HEK293T (cell line): Measurements from ENCODE around the gene TMEM187.

Experiments
- CTCF ChIA-PET: fragments of 350-600 bp; formaldehyde crosslinking; extraction: SDS; loops from one replicate; lab custom pipeline; 2021; ENCODE audit warnings: antibody characterized with exemption, inconsistent platforms; lab: Yijun Ruan, JAX
- POLR2A ChIA-PET: fragments of 350-600 bp; formaldehyde crosslinking; extraction: SDS; loops from one replicate; lab custom pipeline; 2020; ENCODE audit warnings: antibody characterized with exemption, inconsistent platforms; lab: Yijun Ruan, JAX
- DNase-seq: peaks from one replicate; pipeline ENCODE4 v3.0.0; 2012; ENCODE audit warnings: mixed read lengths; ENCODE audit errors: extremely low spot score
- ARNT ChIP-seq: fragments of 450-650 bp; IDR thresholded peaks from 2 replicates; pipeline ENCODE4 v1.6.1; 2017; ENCODE audit warnings: mild to moderate bottlenecking
- BHLHE40 ChIP-seq: fragments of 450-650 bp; IDR thresholded peaks from 2 replicates; pipeline ENCODE4 v1.6.1; 2016; ENCODE audit warnings: mild to moderate bottlenecking, moderate library complexity, borderline replicate concordance
- CTBP1 ChIP-seq: fragments of 450-650 bp; IDR thresholded peaks from 2 replicates; pipeline ENCODE4 v1.6.1; 2016; ENCODE audit warnings: borderline replicate concordance
- ELF4 ChIP-seq: fragments of 450-650 bp; IDR thresholded peaks from 2 replicates; pipeline ENCODE4 v1.6.1; 2017; ENCODE audit warnings: antibody characterized with exemption
- FOXA1 ChIP-seq: fragments of 450-650 bp; IDR thresholded peaks from 2 replicates; pipeline ENCODE4 v1.6.1; 2016; ENCODE audit warnings: mild to moderate bottlenecking
- FOXK2 ChIP-seq: fragments of 450-650 bp; IDR thresholded peaks from 2 replicates; pipeline ENCODE4 v1.6.1; 2016; ENCODE audit warnings: mild to moderate bottlenecking
- FOXM1 ChIP-seq: fragments of 450-650 bp; IDR thresholded peaks from 2 replicates; pipeline ENCODE4 v1.6.1; 2017; ENCODE audit warnings: mild to moderate bottlenecking, borderline replicate concordance
- HDGF ChIP-seq: fragments of 450-650 bp; IDR thresholded peaks from 2 replicates; pipeline ENCODE4 v1.6.1; 2017; ENCODE audit warnings: antibody characterized with exemption, borderline replicate concordance
- L3MBTL2 ChIP-seq: fragments of 450-650 bp; conservative IDR thresholded peaks from 2 replicates; pipeline ENCODE4 v1.6.1; 2016; ENCODE audit warnings: mild to moderate bottlenecking
- LEF1 ChIP-seq: fragments of 450-650 bp; IDR thresholded peaks from 2 replicates; pipeline ENCODE4 v1.6.1; 2017; ENCODE audit warnings: mild to moderate bottlenecking, borderline replicate concordance
- NFRKB ChIP-seq: fragments of 450-650 bp; IDR thresholded peaks from 2 replicates; pipeline ENCODE4 v1.6.1; 2016; ENCODE audit warnings: mild to moderate bottlenecking, moderate library complexity
- SP1 ChIP-seq: fragments of 450-650 bp; IDR thresholded peaks from 2 replicates; pipeline ENCODE4 v1.6.1; 2017
- SUZ12 ChIP-seq: fragments of 450-650 bp; IDR thresholded peaks from 2 replicates; pipeline ENCODE4 v1.6.1; 2016; ENCODE audit warnings: mild to moderate bottlenecking
- TARDBP ChIP-seq: fragments of 450-650 bp; IDR thresholded peaks from 2 replicates; pipeline ENCODE4 v1.6.1; 2016
- ZNF384 ChIP-seq: fragments of 450-650 bp; IDR thresholded peaks from 2 replicates; pipeline ENCODE4 v1.6.1; 2016
- TF ChIP-seq, protein P1 (sequence below): fragments of 450-650 bp; IDR thresholded peaks from 2 replicates; pipeline ENCODE4 v1.6.1; 2016

TMEM187 gene

DNA sequence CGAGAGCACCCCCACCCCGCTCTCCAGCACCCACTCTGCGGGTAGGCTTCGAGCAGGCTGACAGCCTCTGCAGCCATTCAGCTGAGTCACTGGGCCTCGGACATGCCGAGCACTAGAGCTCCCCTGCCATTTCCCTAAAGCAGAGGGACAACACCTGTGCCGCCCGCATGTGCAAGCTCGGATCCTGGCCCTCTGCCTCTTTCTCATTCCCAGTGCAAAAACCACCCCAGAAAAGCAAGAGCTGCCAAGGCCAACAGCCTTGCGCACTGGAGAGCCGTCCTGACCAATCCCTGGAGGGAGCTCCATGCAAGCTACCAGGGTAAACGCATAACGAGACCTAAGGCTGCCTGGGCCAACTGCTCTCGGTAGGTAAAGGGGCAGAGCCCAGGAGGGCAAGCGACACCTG, 6.3 kb upstream of the TMEM187 start:
- no peak for DNase-seq
- POLR2A ChIA-PET, result interaction anchor here (0.6 to 1.1 kb wide), 2 partner anchors 38 to 220 kb away, joined by 3 read pairs; no protein-coding TSS in a partner anchor
- TF ChIP-seq HDGF (no peak), NFRKB (no peak), FOXA1 (no peak), FOXM1 (no peak), BHLHE40 (no peak), SP1 (no peak), SUZ12 (no peak), FOXK2 (no peak), ZNF384 (no peak), LEF1 (no peak), L3MBTL2 (no peak), TARDBP (no peak), CTBP1 (no peak), ARNT (no peak), ELF4 (no peak)
- TF ChIP-seq, protein P1, sequence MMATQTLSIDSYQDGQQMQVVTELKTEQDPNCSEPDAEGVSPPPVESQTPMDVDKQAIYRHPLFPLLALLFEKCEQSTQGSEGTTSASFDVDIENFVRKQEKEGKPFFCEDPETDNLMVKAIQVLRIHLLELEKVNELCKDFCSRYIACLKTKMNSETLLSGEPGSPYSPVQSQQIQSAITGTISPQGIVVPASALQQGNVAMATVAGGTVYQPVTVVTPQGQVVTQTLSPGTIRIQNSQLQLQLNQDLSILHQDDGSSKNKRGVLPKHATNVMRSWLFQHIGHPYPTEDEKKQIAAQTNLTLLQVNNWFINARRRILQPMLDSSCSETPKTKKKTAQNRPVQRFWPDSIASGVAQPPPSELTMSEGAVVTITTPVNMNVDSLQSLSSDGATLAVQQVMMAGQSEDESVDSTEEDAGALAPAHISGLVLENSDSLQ, result no peak
- CTCF ChIA-PET, result interaction anchor here (1.5 to 6.2 kb wide), 2 partner anchors 19 to 43 kb away, joined by 5 to 36 read pairs; no protein-coding TSS in a partner anchor

DNA sequence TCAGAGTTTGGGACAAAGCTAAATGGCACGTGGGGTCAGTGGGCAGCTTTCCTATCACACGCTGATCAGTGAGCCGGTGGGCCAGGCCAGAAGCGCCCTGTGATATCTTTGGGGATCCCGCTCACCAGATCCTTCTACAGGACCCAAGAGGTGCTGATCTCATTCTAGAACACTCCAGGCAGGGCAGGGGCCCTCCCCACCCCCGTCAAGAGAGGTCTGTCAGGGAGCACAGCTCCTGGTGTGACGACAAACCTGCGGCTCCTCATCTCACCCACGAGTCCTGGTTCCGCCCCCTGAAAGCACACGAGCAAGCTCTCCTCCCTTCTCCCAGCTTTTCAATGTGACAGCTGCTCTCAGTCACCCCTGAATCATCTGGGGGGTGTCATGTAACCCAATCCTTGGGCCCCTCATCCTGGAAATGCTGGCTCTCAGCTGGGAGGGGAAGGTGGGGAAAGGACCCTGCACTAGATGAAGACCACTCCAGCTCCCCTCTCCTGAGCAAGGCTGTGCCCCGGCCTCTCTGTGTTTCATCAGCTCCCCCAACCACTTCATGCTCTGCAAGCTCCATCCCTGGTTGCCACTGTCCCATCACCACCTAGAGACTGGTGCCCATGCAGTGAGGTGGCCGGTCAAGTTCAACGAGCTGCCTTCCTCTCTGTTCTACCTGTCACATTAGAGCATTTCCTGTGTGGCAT, 5.6 kb upstream of the TMEM187 start:
- POLR2A ChIA-PET, result interaction anchor here (1.1 kb wide), 1 partner anchor 39 kb away, joined by 3 read pairs; no protein-coding TSS in a partner anchor

DNA sequence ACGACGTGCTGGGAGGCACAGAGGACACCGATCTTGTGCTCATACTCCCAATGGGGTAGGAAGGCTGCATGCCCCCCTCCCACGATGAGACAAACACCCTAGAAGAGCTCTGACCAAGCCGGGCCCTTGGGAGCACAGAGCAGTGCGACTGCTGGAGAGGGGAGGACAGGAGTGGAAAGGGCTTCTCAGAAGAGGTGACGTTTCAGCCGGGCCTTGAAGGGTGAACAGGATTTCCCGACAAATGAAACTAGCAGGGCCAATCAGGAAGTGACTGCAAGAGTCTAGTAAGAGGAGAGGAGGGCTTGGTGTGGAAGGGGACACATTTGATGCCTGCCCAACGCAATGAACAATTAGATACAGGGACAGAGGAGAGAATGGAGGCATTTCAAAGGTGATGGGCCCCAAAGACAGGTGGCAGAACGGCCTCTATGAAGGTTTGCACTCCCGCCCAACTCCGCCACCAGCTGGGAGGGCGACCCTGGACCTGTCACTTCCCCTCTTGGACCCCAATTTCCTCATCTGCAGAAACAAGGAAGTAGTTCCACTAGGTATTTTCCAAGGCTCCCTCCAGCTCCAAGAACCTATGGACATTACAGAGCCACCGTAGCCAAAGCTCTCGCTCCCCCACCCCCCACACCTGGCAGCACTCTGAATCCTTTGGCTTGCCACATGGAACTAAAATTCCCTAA, 4.9 kb upstream of the TMEM187 start:
- DNase-seq, result no peak
- TF ChIP-seq TARDBP, result no peak
- TF ChIP-seq, protein P1, result no peak
- no peak for TF ChIP-seq L3MBTL2
- TF ChIP-seq FOXK2, result no peak
- no peak for TF ChIP-seq SP1
- TF ChIP-seq NFRKB, result no peak
- TF ChIP-seq ELF4, result no peak
- TF ChIP-seq HDGF, result no peak
- TF ChIP-seq LEF1, result no peak
- no peak for TF ChIP-seq BHLHE40
- TF ChIP-seq CTBP1, result no peak
- no peak for TF ChIP-seq SUZ12
- CTCF ChIA-PET, result interaction anchor here (1.8 to 6.2 kb wide), 3 partner anchors 15 to 22 kb away, joined by 7 to 36 read pairs (median 8); partner anchors contain the start of gene RENBP
- POLR2A ChIA-PET, result interaction anchor here (1.0 to 1.1 kb wide), 2 partner anchors 39 to 40 kb away, joined by 3 read pairs; no protein-coding TSS in a partner anchor

More for the DNA sequence above, 5.6 kb upstream of the TMEM187 start:
- CTCF ChIA-PET, result interaction anchor here (1.5 to 6.2 kb wide), 3 partner anchors 20 to 44 kb away, joined by 5 to 36 read pairs (median 7); partner anchors contain the start of gene RENBP
- DNase-seq, result no peak
- no peak for TF ChIP-seq FOXM1
- TF ChIP-seq FOXA1, result no peak
- TF ChIP-seq TARDBP, result no peak
- no peak for TF ChIP-seq BHLHE40
- no peak for TF ChIP-seq NFRKB
- no peak for TF ChIP-seq LEF1
- no peak for TF ChIP-seq HDGF
- TF ChIP-seq FOXK2, result no peak
- TF ChIP-seq CTBP1, result no peak
- TF ChIP-seq L3MBTL2, result no peak
- no peak for TF ChIP-seq ARNT
- TF ChIP-seq ZNF384, result no peak
- TF ChIP-seq SUZ12, result no peak
- no peak for TF ChIP-seq SP1
- TF ChIP-seq, protein P1, result no peak
- TF ChIP-seq ELF4, result no peak

DNA sequence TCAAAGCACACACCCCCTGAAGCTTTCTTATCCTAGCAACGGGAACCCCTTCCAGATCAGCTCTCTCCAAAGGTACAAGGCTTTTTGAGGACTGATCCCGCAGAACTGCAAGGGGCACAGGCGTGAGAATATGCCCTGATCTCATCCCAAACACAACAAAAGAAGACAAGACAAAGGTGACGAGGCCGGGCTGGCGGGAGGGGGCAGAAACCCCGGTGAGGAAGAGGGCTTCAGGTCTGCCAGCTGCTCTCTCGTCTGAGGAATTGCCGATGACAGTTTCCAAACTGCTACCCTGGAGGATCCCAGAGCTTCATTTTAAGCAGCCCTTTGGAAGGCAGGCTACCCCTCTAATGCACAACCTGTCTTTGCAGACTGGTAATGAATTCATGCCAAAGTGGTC, 4.3 kb upstream of the TMEM187 start:
- TF ChIP-seq HDGF, result no peak
- TF ChIP-seq LEF1, result no peak
- TF ChIP-seq ZNF384, result no peak
- no peak for TF ChIP-seq L3MBTL2
- TF ChIP-seq FOXK2, result no peak
- no peak for TF ChIP-seq BHLHE40
- ChIA-PET POLR2A (interaction anchor here (1.0 kb wide), 1 partner anchor 41 kb away, joined by 3 read pairs; no protein-coding TSS in a partner anchor), CTCF (interaction anchor here (0.6 to 6.2 kb wide), 4 partner anchors 16 to 212 kb away, joined by 4 to 36 read pairs (median 8); partner anchors contain the start of gene RENBP)
- no peak for DNase-seq

DNA sequence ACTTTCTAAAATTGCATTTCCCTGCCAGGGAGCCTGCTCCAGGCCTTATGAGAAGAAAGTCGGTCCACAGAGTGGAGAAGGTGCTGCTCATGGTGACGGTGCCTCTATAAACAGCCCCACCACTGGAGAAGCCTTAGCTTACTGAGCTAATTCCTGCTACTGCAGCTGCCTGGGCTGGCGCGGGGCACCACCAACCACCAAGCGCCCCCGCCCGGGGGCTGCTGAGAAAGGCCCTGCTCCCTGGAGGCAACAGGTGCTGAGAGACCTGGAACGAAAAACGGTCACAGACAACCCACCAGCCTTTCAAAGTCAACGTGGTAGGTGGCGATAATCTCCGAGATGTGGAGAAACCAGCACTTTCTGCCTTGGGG, 3.8 kb upstream of the TMEM187 start:
- DNase-seq, result peak; percentile 30
- TF ChIP-seq LEF1 (no peak), ARNT (no peak), SP1 (no peak), FOXM1 (no peak), TARDBP (no peak), ELF4 (no peak), CTBP1 (no peak), FOXK2 (no peak), FOXA1 (no peak), HDGF (no peak)
- TF ChIP-seq, protein P1, result no peak
- ChIA-PET POLR2A (interaction anchor here (1.3 kb wide), 1 partner anchor 24 kb away, joined by 5 read pairs; the partner anchor contains the start of gene RENBP), CTCF (interaction anchor here (0.6 to 6.2 kb wide), 5 partner anchors 16 to 213 kb away, joined by 3 to 36 read pairs (median 5); partner anchors contain the start of gene PLXNB3)
